ENCODE data around the gene RIC1. TPM values are rescaled to one million over a fixed set of nuclear protein-coding genes. Genes with fewer than 3 reads are reported as not detected.

Gene RIC1
- total and polyA plus RNA-seq, 2 of the 8 experiments (the other 6 are each of a cell fraction or from before 2014, with no cell fraction given) = 10.7 to 24.5 TPM

DNA sequence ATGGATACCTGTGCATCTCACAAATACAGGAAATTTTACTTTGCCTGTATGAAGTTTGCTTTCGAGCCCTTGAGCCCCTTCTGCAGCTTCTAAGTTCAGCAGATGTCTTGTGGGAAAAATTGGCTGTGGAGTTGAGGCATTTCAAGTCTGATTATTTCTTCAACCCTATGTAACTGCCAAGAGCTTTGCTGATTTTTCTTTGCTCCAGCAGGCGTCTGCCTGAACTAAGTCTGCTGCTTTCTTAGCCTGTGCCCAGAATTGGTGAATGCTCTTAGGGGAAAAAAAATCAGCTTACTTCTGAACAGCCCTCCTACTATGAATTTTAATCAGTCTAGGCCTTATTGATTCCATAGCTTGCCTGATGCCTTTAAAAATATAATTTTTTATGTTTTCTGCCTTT is 41.2 kb downstream of the RIC1 start:
- no peaks in the 10 kb centered on the region for H3K79me1 ChIP-seq (ENCODE audit: low read depth, low read length)
- no peak overlapping the region for H2AFZ ChIP-seq (ENCODE audit: low read length)
- H3K14ac ChIP-seq (ENCODE audit: insufficient read length) = no peak overlapping the region
- no peak overlapping the region for H3K9ac ChIP-seq (replicated peaks in 1 of 4; ENCODE audit: extremely low read depth in 1 of 4, low read depth in 3 of 4, low read length in 3 of 4)
- no peak for DNase-seq (ENCODE audit: low read depth in 1 of 2, low spot score in 2 of 2)
- H2AK5ac ChIP-seq (ENCODE audit: low read depth, low read length) = no peak overlapping the region
- H3K23ac ChIP-seq (ENCODE audit: insufficient read length) = no peak overlapping the region
- H2BK20ac ChIP-seq (ENCODE audit: low read length) = no peak overlapping the region
- H3K23me2 ChIP-seq (ENCODE audit: low read depth, low read length) = no peaks in the 10 kb centered on the region
- H4K20me1 ChIP-seq (replicated peaks in 1 of 2; ENCODE audit: control insufficient read depth in 1 of 2, insufficient read depth in 2 of 2, low read length in 2 of 2) = no peaks in the 10 kb centered on the region
- no peaks in the 10 kb centered on the region for H3K9me3 ChIP-seq (ENCODE audit: insufficient read depth in 2 of 2, low read depth in 1 of 2, low read length in 1 of 2)
- POLR2A ChIA-PET (ENCODE audit: partially characterized antibody) = no interaction called here
- no peaks in the 10 kb centered on the region; a peak in 1 of 8 replicates for H3K36me3 ChIP-seq (ENCODE audit: control insufficient read depth in 2 of 4, insufficient read depth in 4 of 4, low read length in 3 of 4)
- no peak overlapping the region for H4K8ac ChIP-seq (ENCODE audit: extremely low read depth, insufficient read depth, low read length)
- peaks cover 0 to 52% of the 10 kb centered on the region in 2 experiments; a peak in 2 of 4 replicates for H3K79me2 ChIP-seq (ENCODE audit: control insufficient read depth in 1 of 2, insufficient read depth in 2 of 2, low read length in 2 of 2)
- no peak overlapping the region for H3K18ac ChIP-seq (ENCODE audit: extremely low read depth, low read length)
- no peak overlapping the region for H2BK120ac ChIP-seq (replicated peaks; ENCODE audit: low read depth, low read length)
- H3K4me2 ChIP-seq (ENCODE audit: insufficient read depth in 1 of 2, low read depth in 2 of 2, low read length in 2 of 2) = no peak overlapping the region
- no peak overlapping the region for H4K5ac ChIP-seq (ENCODE audit: insufficient read length, low read depth, low read length)
- no peak overlapping the region for H3K4ac ChIP-seq (replicated peaks; ENCODE audit: insufficient read length, low read depth, low read length)
- H3K27ac ChIP-seq (ENCODE audit: low read depth, low read length) = no peak overlapping the region
- FAIRE-seq = no peak
- H3K56ac ChIP-seq (replicated peaks; ENCODE audit: insufficient read length, low read depth, low read length) = no peak overlapping the region
- no peaks in the 10 kb centered on the region for H3K4me1 ChIP-seq (replicated peaks in 1 of 4; ENCODE audit: control insufficient read depth in 3 of 4, insufficient read depth in 4 of 4, low read length in 3 of 4)
- CTCF ChIA-PET (ENCODE audit: partially characterized antibody) = no interaction called here
- 89% methylated on average over 2 of the region's 2 CpGs; no CpG with 5 or more reads in 1 of the 2 experiments for WGBS, 2 experiments (ENCODE audit: extremely low coverage in 1 of 2, insufficient coverage in 1 of 2, insufficient read length in 1 of 2, insufficient replicate concordance in 2 of 2, low coverage in 1 of 2, low lambda C conversion rate in 2 of 2, missing lambda C conversion rate in 1 of 2)
- no peak overlapping the region for H4K91ac ChIP-seq (replicated peaks; ENCODE audit: insufficient read length, low read length)
- no peaks in the 10 kb centered on the region for H3K27me3 ChIP-seq (replicated peaks in 1 of 4; ENCODE audit: control insufficient read depth in 3 of 4, extremely low read depth in 1 of 4, insufficient read depth in 3 of 4, low read length in 3 of 4)
- no peak overlapping the region for H2BK15ac ChIP-seq (ENCODE audit: low read length)
- no peak overlapping the region for H2BK5ac ChIP-seq (ENCODE audit: low read depth, low read length)
- no peak overlapping the region for H3K4me3 ChIP-seq (ENCODE audit: extremely low read depth in 1 of 4, insufficient read depth in 2 of 4, low read depth in 3 of 4, low read length in 4 of 4)
- no peak overlapping the region for H2BK12ac ChIP-seq (ENCODE audit: low read depth, low read length)
- TF ChIP-seq SP2 (IDR thresholded peaks at IDR 0.05; ENCODE audit: low read length) (no peak), GTF2F1 (IDR thresholded peaks at IDR 0.05; ENCODE audit: borderline replicate concordance, low read depth, low read length) (no peak), TEAD4 (IDR thresholded peaks at IDR 0.05; ENCODE audit: low read depth, low read length) (no peak), YY1 (IDR thresholded peaks at IDR 0.05; ENCODE audit: low read depth, low read length) (no peak), SRF (IDR thresholded peaks at IDR 0.05; ENCODE audit: low read depth, low read length) (no peak), RFX5 (IDR thresholded peaks at IDR 0.05; ENCODE audit: borderline replicate concordance, low read depth, low read length) (no peak), TCF12 (IDR thresholded peaks at IDR 0.05; ENCODE audit: low read depth, low read length) (no peak), TBP (IDR thresholded peaks at IDR 0.05; ENCODE audit: low read depth, low read length) (no peak), SIN3A (conservative IDR thresholded peaks at IDR 0.05 in 1 of 2, IDR thresholded peaks at IDR 0.05 in 1 of 2; ENCODE audit: low read depth in 1 of 2, low read length in 2 of 2) (no peak), POU5F1 (IDR thresholded peaks at IDR 0.05; ENCODE audit: low read depth, low read length) (no peak)
- TF ChIP-seq, protein P1, sequence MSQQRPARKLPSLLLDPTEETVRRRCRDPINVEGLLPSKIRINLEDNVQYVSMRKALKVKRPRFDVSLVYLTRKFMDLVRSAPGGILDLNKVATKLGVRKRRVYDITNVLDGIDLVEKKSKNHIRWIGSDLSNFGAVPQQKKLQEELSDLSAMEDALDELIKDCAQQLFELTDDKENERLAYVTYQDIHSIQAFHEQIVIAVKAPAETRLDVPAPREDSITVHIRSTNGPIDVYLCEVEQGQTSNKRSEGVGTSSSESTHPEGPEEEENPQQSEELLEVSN (IDR thresholded peaks at IDR 0.05) = no peak
- TF ChIP-seq, protein P2, sequence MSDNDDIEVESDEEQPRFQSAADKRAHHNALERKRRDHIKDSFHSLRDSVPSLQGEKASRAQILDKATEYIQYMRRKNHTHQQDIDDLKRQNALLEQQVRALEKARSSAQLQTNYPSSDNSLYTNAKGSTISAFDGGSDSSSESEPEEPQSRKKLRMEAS (IDR thresholded peaks at IDR 0.05) = no peak
